HG03575 (cell line): ENCODE data around the gene IFNL1.

Source experiments
- ATAC-seq: cut with Tn5 transposase; IDR thresholded peaks from one replicate; pipeline ENCODE4 v1.9.1; 2021; ENCODE audit not compliant: unreplicated experiment, insufficient number of reproducible peaks, low FRiP score; ENCODE audit errors: extremely low read depth

The IFNL1 gene

DNA sequence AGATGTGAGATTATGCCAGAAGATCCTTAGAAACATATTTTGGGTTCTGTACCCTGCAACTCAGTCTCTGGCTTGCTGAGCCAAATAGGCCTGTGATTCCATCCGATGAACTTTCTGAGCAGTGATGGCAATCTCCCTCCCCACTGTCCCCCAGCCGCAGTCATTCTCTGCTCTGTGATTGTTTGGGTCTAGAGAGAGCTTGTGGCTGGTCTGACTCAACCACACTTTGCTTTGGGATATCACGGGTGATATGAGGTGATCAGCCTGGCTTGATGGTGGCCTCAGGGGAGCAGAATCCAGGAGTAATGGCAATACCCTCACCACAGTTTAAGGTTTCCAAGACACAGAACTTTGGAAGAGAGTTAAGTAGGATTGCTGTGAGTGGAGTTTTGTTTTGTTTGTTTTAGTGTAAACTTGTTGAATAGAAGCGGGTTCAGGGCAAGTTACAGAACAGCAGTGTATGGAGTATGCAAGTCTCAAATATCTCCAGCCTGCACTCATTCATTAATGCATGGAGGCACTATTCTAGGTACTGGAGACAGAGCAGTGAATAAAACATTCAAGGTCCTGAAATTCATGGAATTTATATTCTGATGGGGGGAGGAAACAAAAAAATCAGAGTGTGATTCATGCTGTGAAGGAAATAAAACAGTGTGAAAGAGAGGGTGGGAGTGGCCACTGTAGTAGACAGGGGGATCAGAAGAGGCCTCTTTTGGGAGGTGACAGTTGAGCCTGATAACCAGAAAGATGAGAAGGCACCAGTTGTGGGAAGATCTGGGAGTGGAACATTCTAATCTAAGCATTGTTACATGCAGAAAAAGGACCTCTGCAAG lies 51.3 kb downstream of the IFNL1 start:
- ATAC-seq: no peak
